Neural cell (in vitro differentiated cells): ENCODE results near the gene SNTB2.

Experiments
- EZH2 ChIP-seq: fragments of 200-600, 300-800 bp; shearing (Covaris generic), sonication (generic); IDR thresholded peaks from 2 replicates; pipeline ENCODE4 v1.6.1; 2014; ENCODE audit warnings: antibody characterized with exemption, low read length, borderline replicate concordance, mild to moderate bottlenecking; ENCODE audit not compliant: insufficient read depth, poor library complexity, severe bottlenecking
- POLR2AphosphoS5 ChIP-seq: IDR thresholded peaks from 2 replicates; pipeline ENCODE4 v1.6.1; 2012
- TAF1 ChIP-seq: IDR thresholded peaks from 2 replicates; pipeline ENCODE4 v1.6.1; 2012; ENCODE audit warnings: low read depth
- TF ChIP-seq, protein P1 (sequence below): fragments of 450-650 bp; IDR thresholded peaks from 2 replicates; pipeline ENCODE4 v1.5.1; 2014; ENCODE audit warnings: antibody characterized with exemption, mild to moderate bottlenecking, moderate library complexity; ENCODE audit not compliant: poor library complexity, severe bottlenecking

DNA sequence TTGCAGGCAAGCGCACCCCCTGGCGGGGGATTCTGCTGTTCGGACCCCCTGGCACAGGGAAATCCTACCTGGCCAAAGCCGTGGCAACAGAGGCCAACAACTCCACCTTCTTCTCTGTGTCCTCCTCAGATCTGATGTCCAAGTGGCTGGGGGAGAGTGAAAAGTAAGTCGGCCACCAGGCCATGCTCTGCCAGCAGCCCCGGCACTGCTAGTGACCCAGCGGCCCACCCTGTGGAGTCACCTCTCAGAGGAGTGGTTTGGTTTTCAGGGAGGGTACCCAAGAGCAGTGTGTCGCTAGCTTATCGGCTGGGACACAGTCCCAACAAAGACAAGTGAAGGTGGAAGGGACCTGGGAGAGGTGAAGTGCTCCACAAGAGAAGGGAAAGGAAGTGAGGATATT is 132.4 kb downstream of the SNTB2 start:
- TF ChIP-seq, protein P1, sequence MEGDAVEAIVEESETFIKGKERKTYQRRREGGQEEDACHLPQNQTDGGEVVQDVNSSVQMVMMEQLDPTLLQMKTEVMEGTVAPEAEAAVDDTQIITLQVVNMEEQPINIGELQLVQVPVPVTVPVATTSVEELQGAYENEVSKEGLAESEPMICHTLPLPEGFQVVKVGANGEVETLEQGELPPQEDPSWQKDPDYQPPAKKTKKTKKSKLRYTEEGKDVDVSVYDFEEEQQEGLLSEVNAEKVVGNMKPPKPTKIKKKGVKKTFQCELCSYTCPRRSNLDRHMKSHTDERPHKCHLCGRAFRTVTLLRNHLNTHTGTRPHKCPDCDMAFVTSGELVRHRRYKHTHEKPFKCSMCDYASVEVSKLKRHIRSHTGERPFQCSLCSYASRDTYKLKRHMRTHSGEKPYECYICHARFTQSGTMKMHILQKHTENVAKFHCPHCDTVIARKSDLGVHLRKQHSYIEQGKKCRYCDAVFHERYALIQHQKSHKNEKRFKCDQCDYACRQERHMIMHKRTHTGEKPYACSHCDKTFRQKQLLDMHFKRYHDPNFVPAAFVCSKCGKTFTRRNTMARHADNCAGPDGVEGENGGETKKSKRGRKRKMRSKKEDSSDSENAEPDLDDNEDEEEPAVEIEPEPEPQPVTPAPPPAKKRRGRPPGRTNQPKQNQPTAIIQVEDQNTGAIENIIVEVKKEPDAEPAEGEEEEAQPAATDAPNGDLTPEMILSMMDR: no peak
- TF ChIP-seq POLR2AphosphoS5 (no peak), EZH2 (no peak), TAF1 (no peak)
